Bone marrow (tissue), 2 donors: Measurements from ENCODE around the gene ZNF516.

Experiments
- DNase-seq, 2 donors: peaks; one replicate each; lab custom pipeline; 2025; lab: John Stamatoyannopoulos, UW

The ZNF516 gene

DNA sequence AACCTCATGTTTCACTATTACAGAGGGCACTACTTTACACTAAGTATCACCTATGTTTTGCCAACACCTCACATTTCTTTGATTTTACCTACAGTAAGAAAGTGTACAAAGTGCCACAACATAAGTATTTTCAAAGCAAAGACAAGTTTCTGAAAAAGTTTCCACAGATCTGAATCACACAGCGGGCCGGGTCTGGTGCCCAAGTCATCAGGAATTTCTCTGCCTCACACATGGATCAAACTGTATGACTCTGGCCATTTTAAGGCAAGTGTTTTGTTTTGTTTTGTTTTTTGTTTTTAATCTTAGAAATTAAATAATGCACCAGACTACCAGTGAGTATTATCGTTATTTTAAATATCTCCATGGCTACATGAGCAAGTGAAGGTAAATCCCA, 73.4 kb downstream of the ZNF516 start:
- DNase-seq: no peak

DNA sequence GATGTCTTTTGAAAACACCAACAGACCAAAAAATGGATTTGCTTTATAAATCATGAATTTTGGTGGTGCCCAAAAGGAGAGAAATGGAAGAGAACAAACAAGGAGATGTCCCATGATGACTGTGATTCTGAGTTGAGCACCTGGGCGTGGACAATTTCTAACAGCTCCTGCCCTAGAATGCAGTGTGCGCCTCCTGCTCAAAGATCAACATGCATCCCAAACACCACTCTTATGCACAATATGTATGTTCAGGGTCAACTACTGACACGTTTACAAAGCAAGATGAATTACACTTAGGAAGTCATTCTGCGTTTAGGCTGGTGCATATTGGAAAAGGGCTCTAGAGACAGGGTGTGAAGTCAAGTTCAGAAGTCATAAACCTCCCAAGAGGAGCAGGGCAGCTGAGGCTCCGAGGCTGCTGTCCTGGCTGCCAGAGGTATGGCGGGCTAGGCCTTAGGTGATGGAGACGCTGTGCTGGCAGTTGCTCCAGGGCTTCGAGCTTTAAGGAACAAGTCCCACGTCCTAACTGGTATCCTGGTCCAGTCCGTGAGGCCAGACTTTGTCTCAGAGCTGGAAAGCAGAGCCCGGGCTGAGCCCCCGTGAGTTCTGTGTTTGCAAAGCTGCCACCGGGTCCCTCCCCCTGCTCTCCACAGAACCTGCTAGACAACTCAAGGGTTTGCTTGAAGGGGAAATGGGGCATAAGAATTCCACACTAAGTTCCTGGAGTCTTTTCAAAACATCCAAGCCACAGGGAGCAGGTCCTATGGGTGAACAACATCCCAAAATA, 74.0 kb downstream of the ZNF516 start:
- DNase-seq: no peak

DNA sequence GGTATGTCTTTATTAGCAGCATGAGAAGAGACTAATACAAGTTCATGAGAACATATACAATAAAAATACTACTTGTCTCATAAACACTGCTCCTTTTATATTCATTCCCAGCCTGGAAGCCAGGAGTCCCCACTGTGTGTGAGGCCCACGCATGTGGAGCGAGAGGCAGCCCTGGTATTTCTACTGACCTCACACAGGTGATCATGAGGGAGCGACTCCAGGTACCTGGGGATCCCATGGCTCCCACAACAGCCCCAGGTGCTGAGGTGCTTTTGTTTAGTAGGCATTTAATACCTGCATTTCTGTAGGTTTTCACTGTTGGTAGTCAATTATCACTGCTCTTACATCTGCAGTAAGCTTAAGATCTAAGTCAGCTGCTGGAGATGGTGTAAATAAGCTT, 75.2 kb downstream of the ZNF516 start:
- no peak for DNase-seq

DNA sequence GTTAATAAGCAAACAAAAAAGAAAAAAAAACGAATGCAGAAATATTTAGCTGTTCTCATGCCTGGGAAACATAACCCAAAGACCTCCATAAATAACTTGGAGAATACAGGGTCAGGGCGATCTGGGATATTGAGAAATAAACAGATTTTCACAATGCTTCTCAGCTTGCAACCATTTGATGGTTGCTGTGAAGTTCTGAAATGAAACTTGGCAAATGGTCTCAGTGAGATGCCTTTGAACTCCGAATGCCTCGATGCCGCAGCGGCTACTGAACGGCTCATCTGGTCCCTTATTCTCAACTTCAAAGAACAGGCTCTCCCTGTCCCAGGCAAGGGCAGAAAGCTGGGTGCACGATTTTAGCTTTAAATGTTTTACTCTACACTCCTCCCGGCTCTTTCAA, 78.1 kb downstream of the ZNF516 start:
- no peak for DNase-seq

DNA sequence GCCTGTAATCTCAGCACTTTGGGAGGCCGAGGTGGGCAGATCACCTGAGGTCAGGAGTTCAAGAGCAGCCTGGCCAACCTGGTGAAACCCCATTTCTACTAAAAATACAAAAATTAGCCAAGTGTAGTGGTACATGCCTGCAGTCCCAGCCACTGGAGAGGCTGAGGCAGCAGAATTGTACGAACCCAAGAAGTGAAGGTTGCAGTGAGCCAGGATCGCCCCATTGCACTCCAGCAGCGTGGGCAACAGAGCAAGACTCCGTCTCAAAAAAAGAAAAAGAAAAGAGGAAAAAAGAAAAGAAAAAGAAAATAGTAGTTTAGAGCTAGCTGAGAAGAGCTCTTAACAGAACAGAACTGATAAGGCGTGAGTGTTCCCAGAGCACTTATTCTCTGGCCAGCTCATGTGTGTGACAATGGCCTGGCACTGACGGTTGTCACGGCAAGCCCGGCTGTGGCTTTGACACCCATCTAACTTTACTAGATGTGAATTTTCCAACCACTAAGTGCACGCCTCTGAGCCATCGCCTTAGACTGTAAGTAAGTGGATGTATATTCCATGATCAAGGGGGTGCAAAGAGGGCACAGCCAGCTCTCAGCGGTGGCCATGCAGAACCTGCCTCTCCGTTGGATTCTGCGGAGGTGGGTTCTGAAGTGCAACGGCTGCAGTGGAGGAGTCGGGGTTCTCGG, 80.0 kb downstream of the ZNF516 start:
- no peak for DNase-seq

DNA sequence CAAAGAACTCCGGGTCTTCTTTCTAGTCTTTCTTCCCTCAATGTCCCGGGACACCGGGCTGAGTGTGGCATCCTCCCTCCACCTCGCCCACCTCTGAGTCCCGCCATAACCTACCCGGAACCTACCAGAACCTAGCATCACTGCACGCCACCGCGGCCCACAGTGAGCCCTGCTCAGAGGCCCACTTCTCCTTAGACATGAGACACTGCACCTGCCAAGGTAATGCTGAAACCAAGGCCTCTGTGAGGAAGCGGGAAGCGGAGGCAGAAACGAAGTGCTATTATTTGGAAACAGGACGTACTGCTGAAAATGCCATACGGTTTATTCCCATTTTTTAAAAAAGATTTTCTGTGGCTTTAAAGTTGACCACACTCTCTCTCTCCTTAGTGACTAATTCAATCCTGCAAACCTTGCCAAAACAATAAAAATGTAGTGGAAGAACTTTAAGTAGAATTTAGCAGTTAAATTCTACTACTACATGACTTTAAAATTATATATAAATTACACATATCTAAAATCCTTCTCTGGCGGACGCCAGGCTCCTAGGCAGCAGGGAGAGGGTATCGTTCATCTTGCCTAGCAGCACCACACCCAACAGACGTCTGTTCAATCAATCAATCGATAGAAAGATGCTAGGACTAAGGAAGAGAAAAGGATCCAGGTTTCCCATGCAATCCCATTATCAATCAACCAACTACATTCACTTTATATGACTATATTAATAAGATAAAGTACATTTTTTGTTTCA, 82.0 kb downstream of the ZNF516 start:
- DNase-seq: no peak

DNA sequence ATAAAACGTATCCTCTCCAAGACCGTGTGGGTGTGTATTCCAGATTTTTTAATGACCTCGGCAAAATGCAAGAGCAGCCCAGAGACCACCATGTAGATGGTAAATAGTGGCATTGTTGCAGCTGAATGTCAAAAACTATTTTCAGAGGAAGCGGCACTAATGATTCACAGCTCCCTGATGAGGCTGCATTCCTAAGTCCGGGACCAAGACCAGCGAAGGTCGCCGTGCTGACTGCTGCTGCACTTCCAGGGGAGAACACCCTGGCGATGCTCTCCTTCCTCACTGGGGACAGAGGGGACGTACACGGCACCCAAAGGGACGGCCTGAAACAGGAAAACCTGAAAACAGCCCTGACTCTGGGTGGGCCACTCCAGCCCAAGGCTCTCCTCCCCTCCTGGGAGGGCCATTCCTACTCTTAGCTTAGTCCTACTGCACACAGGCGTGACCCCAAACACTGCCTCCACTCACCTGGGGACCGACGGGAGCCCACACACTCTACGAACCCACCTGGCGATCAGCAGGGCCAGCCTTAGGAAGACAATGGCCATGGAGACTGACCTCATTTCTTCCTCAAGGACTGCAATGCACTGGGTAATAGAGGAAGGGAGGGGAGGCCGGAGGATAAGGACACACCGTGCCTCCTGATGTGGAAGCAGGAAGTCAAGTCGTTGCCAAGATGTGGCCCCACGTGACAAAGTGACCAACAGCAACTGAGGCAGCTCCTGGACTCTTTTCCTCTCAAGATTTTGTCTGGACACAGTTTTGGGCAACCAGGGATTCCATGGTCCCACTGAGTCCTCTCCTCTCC, 82.8 kb downstream of the ZNF516 start:
- no peak for DNase-seq

DNA sequence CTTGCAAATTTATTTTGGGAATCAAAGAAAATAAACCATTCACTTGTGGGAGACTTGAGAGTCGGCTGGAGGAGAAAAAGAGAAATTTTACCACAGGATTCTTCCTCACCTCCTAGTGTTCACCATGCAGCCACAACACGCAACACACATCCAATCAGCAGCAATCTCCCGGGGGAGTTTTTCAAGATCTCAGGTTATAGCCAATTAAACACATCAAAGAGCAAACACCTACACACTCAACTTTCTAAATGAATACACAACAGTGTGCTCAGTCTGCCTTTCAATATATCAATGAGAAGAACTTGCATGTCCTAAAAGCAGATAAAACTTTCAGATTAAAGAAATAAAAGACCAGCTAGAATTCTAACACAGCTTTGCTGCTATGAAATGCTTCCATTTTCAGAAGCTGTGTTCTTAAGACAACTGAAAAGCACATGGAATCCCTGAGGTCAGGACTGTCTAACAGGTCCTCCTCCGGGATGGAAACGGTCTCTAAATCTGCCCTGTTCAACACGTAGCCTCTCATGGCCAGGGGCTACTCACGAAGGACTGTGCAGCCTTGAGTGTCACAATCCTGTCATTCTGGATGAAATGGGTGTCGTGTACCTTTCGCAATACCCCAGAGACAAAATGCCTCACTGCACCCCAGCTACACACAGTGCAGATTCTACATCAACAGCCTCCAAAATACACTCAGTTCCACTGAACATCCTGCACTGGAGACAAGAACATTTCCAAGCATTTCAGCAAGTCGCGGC, 84.2 kb downstream of the ZNF516 start:
- no peak for DNase-seq

DNA sequence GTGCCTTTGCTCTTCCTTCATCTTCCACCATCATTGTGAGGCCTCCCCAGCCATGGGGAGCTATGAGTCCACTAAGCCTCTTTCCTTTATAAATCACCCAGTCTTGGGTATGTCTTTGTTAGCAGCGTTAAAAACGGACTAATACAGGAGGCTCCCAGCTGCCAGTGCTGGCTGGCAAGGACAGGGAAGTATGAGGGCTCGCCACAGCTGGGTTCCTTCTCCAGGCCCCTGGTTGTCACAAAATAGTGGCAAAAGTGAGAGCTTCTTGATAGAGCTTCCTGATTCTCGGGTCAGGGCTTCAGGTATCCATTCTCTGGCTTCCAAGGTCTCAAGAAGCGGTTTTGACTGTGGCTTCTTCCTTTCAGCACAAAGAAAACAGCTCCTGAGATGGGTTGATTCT, 85.0 kb downstream of the ZNF516 start:
- no peak for DNase-seq

DNA sequence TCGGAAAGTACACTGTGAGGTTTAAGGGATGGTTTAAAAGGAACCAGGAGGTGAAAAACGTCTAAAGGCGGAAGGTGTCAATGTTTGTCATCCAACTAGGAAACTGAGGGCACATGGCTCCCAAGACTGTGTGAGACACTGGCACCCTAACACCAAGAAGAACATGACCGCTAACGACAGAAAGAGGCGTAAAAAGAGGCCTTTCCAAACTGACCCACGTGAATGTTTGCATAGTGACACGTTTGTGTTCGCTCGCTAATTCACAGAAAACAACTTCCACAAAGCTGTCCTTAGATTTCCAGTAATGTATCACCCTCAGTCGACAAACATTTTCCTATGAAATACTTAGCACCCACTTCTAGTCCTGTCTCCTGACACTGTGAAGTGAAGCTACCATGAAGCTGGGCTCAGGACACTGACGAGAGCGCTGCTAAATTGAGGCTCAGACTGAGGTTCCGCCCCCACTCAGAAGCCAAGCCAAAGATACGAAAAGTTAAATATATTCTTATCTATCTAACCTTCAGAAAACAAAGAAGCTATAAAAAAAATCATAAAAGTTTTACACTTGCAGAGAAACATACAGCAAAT, 86.5 kb downstream of the ZNF516 start:
- DNase-seq: no peak

DNA sequence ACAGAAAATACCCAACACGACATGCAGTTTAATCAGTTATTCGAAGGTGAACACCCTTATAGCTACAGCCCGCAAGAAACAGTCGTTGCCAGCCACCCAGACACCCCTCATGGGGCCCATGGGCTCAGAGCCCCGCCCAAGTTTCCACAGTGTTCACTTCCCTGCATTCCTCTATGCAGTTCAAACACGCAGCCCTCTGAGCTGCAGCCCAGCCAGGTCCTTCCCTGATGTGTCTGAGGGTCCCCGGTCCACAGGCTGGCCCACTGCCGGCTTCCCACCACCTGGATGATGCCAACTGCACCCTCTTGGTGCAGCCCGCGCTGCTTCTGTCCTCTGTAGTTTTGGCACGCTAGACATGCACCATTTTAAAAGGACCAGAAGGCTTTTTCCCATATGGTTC, 87.4 kb downstream of the ZNF516 start:
- no peak for DNase-seq

DNA sequence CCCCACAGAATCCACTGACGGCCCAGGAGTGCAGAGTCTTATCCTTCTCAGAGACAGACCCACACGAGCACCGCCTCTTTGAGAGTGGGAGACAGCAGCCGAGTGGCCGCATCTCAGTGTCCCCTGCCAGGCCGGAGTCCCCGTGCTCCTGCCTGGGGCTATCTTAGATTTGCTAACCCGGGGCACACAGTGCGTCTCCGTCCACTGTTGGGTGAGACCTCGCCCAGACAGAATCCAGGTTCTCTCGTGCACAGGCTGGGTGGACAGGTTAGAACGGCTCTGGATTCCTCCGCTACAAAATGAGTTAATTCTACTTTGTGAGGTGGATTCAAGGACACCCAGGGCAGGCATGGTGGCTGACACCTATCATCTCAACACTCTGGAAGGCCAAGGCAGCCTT, 88.3 kb downstream of the ZNF516 start:
- no peak for DNase-seq

DNA sequence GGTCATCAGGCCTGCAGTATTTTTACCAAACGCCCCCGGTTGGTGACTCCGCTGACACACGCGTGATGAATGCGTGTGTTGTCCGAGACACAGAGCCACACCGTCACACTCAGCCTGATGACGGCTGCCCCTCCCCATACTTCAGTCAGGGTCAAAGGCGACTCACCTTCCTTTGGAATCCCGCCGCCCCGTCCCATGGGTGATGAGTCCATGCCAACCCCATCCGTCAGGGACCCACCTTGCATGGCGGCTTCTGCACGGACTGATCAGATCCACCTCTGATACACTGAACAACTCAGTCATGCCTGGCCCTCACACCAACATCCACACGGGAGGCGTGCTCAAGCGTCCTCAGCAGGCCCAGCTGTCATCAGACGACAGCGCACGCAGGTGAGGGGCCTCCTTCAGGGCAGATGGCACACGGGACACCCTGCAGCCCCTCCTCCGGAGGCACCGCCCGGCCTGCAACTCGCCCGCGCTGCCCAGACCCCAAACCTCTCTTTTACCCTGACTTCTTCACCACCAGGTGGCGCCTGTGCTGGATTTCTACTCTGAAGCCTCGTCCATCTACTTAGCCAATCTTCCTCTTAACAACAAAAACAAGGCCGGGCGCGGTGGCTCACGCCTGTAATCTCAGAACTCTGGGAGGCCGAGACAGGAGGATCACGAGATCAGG, 89.2 kb downstream of the ZNF516 start:
- DNase-seq: peak in 1 of 2 donors; percentile 53

DNA sequence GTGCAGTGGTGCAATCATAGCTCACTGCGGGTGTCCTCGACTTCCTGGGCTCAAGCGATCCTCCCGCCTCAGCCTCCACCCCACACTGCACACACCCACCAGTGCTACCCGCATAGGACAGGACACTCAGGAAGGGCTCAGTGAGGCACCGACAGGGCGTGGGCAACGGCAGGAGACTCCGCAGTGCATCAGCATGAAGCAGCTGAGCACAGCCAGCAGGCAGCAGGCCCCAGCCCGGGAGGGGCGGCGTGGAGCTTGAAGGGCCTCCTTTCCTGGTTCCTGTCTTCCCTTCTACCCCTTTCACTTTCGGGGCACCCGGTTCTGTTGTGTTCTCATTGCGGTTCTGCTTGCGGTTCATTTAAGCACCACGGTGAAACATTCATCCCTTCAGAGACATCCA, 89.8 kb downstream of the ZNF516 start:
- no peak for DNase-seq

DNA sequence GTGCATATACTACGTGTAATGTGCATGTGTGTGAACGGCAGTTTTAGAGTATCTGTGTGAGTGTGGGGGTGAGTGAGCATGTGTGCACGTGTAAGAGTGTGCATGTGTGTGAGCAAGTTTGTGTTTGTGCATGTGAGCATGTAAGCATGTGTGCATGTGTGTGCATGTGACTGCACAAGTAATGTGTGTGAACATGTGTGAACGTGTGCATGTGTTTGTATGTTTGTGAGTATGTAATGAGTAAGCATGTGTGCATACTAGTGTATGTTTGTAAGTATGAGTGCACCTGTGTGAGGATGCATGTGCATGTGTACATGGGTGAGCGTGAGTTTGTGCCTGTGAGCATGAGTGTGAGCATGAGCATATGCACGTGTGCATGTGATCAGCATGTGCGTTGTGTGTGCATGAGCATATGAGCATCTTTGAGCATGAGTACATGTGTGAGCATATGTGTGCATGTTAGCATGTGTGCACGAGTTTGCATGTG, 90.7 kb downstream of the ZNF516 start:
- DNase-seq: no peak

DNA sequence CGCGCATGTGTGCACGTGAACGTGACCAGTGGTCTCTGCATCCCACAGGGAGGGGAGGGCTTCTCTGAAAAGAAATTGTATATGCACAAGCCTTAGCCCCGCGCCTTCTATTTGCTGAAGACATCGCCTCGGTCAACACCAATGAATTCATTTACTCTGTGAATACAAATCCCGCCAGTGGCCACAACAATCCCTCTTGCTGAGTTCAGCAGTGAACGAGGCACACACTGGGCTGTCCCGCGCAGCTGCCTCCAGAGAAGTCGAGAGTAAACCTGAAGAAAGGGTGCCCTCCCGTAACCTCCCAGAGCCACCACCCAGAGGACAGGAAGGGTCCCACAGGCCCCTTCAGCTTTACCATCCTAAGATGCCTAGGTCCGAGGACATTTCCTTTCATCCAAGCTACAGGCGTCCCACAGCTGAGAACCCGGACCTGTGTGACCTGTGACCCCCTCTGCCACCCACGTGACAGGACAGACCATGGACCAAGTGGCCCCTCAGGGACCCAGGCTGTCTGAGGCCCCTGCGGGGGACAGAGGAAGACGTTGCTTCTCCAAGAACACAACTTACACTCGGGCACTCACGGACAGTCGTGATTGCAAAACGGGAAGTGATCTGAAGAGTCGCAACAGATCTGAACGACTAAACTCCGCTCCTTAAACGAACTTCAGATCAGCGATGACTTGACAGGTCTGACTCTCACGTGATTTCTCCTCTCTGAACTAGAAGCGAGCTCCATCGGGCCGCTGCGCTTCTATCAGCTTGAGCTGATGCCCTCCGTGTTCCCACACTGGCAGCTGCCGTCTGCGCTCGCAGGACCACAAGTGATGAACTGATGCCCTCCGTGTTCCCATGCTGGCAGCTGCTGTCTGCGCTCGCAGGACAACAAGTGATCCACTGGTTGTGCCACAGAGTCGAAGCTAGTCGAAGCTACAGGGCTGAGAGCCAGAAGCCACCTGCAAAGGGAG, 92.7 kb downstream of the ZNF516 start:
- no peak for DNase-seq

DNA sequence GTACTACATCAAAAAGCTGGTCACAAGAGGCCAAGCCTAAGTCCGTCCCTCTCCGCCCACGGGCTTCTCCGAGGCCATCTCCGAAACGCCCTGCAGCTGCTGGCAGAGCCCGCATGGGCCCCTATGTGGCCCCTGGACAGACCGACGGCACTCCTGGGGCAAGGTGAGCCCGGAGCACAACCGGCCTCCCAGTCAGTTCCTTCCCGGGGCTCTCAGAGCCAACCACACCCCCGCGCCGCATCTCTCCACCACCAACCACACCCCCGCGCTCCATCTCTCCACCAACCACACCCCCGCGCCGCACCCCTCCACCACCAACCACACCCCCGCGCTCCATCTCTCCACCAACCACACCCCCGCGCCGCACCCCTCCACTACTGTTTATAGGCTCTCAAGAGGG, 93.5 kb downstream of the ZNF516 start:
- DNase-seq: no peak

DNA sequence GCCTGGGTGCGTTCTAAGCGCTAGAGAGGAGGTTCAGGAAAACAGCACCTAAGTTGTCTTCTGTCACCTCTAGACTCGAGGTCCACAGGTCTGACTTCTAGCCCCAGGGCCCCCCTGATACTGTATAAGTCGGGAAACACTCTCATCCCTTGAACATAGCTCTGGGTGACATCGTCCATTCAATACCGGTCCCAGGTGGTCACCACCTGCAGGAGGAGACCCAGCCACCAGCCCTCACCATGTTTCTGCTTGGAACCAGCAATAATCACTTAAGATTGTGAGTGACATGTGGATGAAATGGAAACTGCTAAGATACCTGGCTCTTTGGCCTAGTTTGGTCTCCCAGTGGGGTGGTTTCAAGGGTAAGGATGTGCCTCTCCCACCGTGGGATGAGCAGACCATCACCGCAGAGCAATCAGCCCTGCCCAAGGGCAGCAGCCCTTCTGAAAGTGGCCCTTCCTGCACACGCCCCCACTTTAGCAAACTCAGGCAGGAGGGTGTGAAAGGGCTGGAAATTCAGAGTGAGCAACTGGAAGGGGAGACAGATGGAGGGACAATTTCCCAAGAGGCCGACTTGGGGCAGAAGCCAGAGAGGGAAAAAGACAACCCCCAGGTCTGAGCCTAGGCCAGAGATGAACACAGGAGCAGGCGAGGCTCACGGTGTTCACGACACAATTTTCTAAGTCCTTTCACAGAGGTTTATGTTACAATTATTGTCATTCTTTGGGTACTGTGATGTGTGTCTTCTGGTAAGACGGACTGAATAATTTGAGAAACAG, 95.2 kb downstream of the ZNF516 start:
- no peak for DNase-seq
